HG03558 (cell line): ENCODE results near the gene FBP2.

Experiments
- ATAC-seq: cut with Tn5 transposase; IDR thresholded peaks from one replicate; pipeline ENCODE4 v1.9.1; 2021; ENCODE audit warnings: moderate number of reproducible peaks; ENCODE audit not compliant: unreplicated experiment; ENCODE audit errors: extremely low read depth

FBP2 gene

GRCh38 chr9:94593459-94594345 lies at the start of gene FBP2:
FBP2 (minus strand) TSS chr9:94593824; CDS start chr9:94593726, 98 bp downstream.
- no peak for ATAC-seq

GRCh38 chr9:94643176-94643575 lies 49.6 kb upstream of the FBP2 start:
- ATAC-seq, result no peak

GRCh38 chr9:94642501-94642900 lies 48.9 kb upstream of the FBP2 start:
- ATAC-seq, result no peak

- no peak for ATAC-seq
These were observed 46.4 kb upstream of the FBP2 start for GRCh38 chr9:94639999-94640376.

- ATAC-seq, result no peak
These were observed 45.7 kb upstream of the FBP2 start, which contains the start of gene FBP1 for GRCh38 chr9:94639061-94639998. FBP1 (minus strand) TSS chr9:94639518; CDS start chr9:94639310, 208 bp downstream.

- ATAC-seq, result no peak
These were observed 44.9 kb upstream of the FBP2 start for GRCh38 chr9:94638335-94639060.

- no peak for ATAC-seq
These were observed 39.1 kb upstream of the FBP2 start for GRCh38 chr9:94632737-94633136.

- no peak for ATAC-seq
These were observed 38.0 kb upstream of the FBP2 start for GRCh38 chr9:94631599-94631998.

- ATAC-seq, result no peak
These were observed 37.2 kb upstream of the FBP2 start for GRCh38 chr9:94630833-94631232.

- no peak for ATAC-seq
These were observed 36.7 kb upstream of the FBP2 start for GRCh38 chr9:94630281-94630680.

GRCh38 chr9:94627287-94627686 lies 33.7 kb upstream of the FBP2 start:
- no peak for ATAC-seq

GRCh38 chr9:94625835-94626234 lies 32.2 kb upstream of the FBP2 start:
- no peak for ATAC-seq

GRCh38 chr9:94624629-94625028 lies 31.0 kb upstream of the FBP2 start:
- no peak for ATAC-seq

- no peak for ATAC-seq
These were observed 29.6 kb upstream of the FBP2 start for GRCh38 chr9:94623253-94623652.

- ATAC-seq, result no peak
These were observed 28.6 kb upstream of the FBP2 start for GRCh38 chr9:94622087-94622800.

GRCh38 chr9:94619026-94619425 lies 25.4 kb upstream of the FBP2 start:
- no peak for ATAC-seq

- no peak for ATAC-seq
These were observed 19.4 kb upstream of the FBP2 start for GRCh38 chr9:94613003-94613402.

- ATAC-seq, result no peak
These were observed 18.4 kb upstream of the FBP2 start for GRCh38 chr9:94612071-94612470.

- no peak for ATAC-seq
These were observed 18.0 kb upstream of the FBP2 start for GRCh38 chr9:94611638-94612068.

- no peak for ATAC-seq
These were observed 16.6 kb upstream of the FBP2 start for GRCh38 chr9:94610181-94610606.
